ENCODE results near the gene RSRC1.

RSRC1 gene

DNA sequence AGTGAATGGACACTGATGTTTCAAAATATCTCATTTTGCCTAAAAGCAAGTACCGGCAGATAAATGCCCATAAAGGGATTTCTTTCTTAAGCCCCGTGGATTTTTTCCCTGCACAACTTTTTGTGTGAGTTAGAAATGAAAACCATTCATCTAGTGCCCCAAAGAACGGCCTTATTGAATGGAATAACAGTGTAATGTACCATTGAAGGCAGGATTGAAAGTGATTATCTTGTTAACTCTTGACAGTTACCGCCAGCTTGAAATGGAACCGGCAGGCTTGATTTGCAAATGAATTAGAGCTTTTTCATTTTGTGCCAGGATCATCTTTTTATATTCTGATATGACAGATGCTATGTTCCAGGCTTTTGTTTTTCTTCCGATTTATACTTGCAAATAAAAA lies 162.2 kb downstream of the RSRC1 start:
- Histone ChIP-seq H3K4me1 (no peaks in the 10 kb centered on the region; the same call in 1 of the 2 replicates), H3K36me3 (no peaks in the 10 kb centered on the region), H3K9me3 (no peaks in the 10 kb centered on the region), H3K27me3 (no peaks in the 10 kb centered on the region), H3K4me3 (ENCODE audit: low read depth, low read length) (no peak overlapping the region)
- TF ChIP-seq, protein P1, sequence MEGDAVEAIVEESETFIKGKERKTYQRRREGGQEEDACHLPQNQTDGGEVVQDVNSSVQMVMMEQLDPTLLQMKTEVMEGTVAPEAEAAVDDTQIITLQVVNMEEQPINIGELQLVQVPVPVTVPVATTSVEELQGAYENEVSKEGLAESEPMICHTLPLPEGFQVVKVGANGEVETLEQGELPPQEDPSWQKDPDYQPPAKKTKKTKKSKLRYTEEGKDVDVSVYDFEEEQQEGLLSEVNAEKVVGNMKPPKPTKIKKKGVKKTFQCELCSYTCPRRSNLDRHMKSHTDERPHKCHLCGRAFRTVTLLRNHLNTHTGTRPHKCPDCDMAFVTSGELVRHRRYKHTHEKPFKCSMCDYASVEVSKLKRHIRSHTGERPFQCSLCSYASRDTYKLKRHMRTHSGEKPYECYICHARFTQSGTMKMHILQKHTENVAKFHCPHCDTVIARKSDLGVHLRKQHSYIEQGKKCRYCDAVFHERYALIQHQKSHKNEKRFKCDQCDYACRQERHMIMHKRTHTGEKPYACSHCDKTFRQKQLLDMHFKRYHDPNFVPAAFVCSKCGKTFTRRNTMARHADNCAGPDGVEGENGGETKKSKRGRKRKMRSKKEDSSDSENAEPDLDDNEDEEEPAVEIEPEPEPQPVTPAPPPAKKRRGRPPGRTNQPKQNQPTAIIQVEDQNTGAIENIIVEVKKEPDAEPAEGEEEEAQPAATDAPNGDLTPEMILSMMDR (IDR thresholded peaks at IDR 0.05; ENCODE audit: low read depth, low read length): no peak
- DNase-seq: no peak

DNA sequence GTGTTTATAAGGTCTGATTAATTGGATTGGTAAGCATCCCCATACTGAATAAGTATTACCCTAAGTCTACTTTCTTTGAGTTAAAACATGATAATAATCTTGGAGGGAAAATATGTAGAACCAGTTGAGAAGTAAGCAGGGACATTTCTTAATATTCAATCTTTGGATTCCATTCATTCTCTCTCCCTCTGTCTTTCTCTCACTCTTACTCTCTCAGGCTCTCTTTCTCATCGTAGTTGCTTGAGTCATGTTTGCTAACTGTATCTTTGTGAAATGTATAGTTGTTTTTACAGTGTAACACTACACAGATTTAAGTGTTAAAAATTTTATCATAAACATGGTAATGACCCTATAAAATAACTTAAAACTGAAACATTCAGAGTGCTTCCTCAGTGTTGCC lies 163.8 kb downstream of the RSRC1 start:
- Histone ChIP-seq H3K36me3 (no peaks in the 10 kb centered on the region), H3K4me1 (no peaks in the 10 kb centered on the region; the same call in 1 of the 2 replicates), H3K4me3 (ENCODE audit: low read depth, low read length) (no peak overlapping the region), H3K9me3 (no peaks in the 10 kb centered on the region), H3K27me3 (no peaks in the 10 kb centered on the region)
- TF ChIP-seq, protein P1 (IDR thresholded peaks at IDR 0.05; ENCODE audit: low read depth, low read length): no peak
- no peak for DNase-seq

DNA sequence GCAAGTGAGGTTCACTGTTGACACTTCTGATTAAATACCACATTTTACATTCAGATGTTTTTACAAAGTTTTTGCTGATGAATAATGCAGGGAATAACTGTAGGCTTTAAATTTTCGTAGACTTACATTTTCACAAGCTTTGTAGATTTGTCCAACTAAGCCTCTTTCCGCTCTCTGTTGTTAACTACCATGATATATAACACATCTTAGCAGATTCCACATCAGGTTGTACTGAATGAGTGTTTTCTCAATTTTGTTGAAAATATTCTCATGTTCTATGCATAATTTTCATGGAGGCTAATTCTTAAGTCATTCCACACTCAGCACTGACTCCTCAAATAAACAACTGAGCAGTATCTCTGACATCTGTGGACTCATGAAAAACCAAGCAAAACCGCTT lies 168.3 kb downstream of the RSRC1 start:
- H3K9me3 ChIP-seq: no peaks in the 10 kb centered on the region; the same call in 1 of the 2 replicates
- TF ChIP-seq, protein P1 (IDR thresholded peaks at IDR 0.05; ENCODE audit: low read depth, low read length): no peak

DNA sequence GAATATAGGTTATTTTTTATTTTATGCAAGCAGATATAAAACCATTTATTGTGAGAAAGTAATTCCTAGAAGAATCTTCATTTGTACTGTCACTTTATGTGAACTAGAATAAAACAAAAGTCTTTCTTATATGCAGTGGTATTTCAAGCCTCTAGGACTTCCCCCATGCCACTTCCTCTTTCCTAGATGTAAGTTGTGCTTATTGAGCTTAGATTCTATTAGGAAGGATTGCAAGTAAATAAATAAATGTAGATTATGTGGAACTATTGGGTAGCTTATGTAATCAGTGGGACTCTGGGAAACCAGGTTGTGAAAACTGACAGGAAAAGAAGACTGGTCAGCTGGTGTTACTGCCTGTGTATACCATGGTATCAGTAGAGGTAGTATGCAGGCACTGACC lies 169.7 kb downstream of the RSRC1 start:
- no peaks in the 10 kb centered on the region for H3K36me3 ChIP-seq
- no peaks in the 10 kb centered on the region for H3K4me1 ChIP-seq
- no peaks in the 10 kb centered on the region for H3K27me3 ChIP-seq
- no peak for DNase-seq
- H3K9me3 ChIP-seq: no peaks in the 10 kb centered on the region; the same call in 1 of the 2 replicates
- TF ChIP-seq, protein P1 (IDR thresholded peaks at IDR 0.05; ENCODE audit: low read depth, low read length): no peak
- no peak overlapping the region for H3K4me3 ChIP-seq (ENCODE audit: low read depth, low read length)

More for the DNA sequence above, 168.3 kb downstream of the RSRC1 start:
- H3K4me3 ChIP-seq (ENCODE audit: low read depth, low read length): no peak overlapping the region
- no peaks in the 10 kb centered on the region for H3K36me3 ChIP-seq
- no peaks in the 10 kb centered on the region for H3K4me1 ChIP-seq
- no peak for DNase-seq
- H3K27me3 ChIP-seq: no peaks in the 10 kb centered on the region

DNA sequence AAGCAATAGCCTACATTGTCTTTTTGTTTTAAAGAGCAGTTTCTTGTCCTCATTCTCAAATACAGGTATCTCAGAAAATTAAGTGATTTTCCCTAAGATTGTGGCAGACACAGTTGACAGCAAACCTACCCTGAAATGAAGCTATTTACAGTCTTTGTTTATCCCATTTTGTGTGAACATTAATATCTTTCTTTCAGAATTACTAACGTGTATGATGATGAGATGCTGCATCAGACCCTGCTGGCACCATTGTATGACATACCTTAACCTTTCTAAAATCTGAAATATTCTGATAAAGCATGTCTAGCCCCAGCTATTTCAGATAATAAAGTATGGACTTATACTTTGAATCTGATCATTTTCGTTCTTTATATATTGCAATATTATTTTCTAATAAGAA lies 185.9 kb downstream of the RSRC1 start:
- no peak for DNase-seq
- no peak overlapping the region for H3K4me3 ChIP-seq (ENCODE audit: low read depth, low read length)
- TF ChIP-seq, protein P1 (IDR thresholded peaks at IDR 0.05; ENCODE audit: low read depth, low read length): no peak
- H3K9me3 ChIP-seq: no peaks in the 10 kb centered on the region
- peaks cover 10% of the 10 kb centered on the region for H3K4me1 ChIP-seq
- H3K27me3 ChIP-seq: no peaks in the 10 kb centered on the region
- H3K36me3 ChIP-seq: no peaks in the 10 kb centered on the region

DNA sequence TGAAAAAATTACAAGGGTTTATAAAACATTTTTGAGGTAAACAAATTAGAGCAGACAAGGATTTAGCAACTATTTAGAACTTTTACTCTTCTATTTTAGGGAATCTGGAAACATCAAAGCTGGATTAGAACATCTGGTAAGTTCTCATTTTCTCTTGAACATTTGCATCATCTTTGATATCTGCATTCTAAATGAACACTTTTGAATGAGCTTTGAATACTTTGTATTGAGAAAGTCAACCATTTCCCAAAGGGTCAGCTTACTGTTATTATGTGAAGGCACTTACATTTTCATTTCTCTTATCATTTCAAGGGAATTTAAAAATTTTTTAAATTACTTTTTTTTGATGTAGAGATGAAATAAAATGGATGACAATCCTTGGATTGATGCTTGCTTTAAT lies 188.1 kb downstream of the RSRC1 start:
- no peaks in the 10 kb centered on the region for H3K27me3 ChIP-seq
- no peak for DNase-seq
- no peaks in the 10 kb centered on the region for H3K36me3 ChIP-seq
- TF ChIP-seq, protein P1 (IDR thresholded peaks at IDR 0.05; ENCODE audit: low read depth, low read length): no peak
- H3K4me3 ChIP-seq (ENCODE audit: low read depth, low read length): no peak overlapping the region
- peaks cover 2% of the 10 kb centered on the region for H3K4me1 ChIP-seq
- no peaks in the 10 kb centered on the region for H3K9me3 ChIP-seq
